ENCODE measurements around the gene RDH14. TPM values are rescaled to one million over a fixed set of nuclear protein-coding genes. Genes with fewer than 3 reads are reported as not detected.

RDH14 gene, protein sequence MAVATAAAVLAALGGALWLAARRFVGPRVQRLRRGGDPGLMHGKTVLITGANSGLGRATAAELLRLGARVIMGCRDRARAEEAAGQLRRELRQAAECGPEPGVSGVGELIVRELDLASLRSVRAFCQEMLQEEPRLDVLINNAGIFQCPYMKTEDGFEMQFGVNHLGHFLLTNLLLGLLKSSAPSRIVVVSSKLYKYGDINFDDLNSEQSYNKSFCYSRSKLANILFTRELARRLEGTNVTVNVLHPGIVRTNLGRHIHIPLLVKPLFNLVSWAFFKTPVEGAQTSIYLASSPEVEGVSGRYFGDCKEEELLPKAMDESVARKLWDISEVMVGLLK
- polyA plus RNA-seq (2013, experiment 1 of 2) = 19.4 TPM
- polyA plus RNA-seq (2013, experiment 2 of 2) = 16.4 TPM

DNA sequence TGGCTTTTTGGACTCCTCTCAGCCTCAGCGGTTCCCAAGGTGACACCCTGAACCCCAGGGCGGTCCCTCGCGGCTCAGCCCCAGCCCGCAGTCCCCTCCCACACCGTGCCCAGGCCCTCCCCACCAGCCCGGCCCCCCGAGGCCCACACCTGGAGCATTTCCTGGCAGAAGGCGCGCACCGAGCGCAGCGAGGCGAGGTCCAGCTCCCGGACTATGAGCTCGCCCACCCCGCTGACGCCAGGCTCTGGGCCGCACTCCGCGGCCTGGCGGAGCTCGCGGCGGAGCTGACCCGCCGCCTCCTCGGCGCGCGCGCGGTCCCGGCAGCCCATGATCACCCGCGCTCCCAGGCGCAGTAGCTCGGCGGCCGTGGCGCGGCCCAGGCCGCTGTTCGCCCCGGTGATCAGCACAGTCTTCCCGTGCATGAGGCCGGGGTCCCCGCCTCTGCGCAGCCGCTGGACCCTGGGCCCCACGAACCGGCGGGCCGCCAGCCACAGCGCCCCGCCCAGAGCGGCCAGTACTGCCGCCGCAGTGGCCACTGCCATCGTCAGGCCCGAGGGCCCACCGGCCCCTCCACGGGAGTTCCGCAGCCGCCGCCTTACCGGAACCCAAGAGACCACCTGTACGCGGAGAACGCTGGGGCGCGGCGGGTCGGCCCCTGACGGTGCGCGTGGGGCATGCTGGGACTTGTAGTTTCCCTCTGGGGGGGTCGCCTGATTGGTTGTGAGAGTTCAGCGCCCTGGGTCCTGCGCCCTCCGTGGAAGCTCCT lies at the start of gene RDH14:
Gene RDH14 (minus strand): TSS at position 623 of the 766 bp plus-strand sequence. CDS start 81 bp downstream, at position 542.
- WGBS, 2 experiments (ENCODE audit: insufficient coverage in 2 of 2) = 0 to 1% methylated on average over 44 to 77 of the region's 81 CpGs
- peaks cover 7% of the 10 kb centered on the region for H3K4me1 ChIP-seq (ENCODE audit: control insufficient read depth, insufficient read depth, low read length, poor library complexity, severe bottlenecking)
- H3K36me3 ChIP-seq (ENCODE audit: control insufficient read depth, insufficient read depth, low read length) = peaks cover 13% of the 10 kb centered on the region
- peak within 1 kb of the TSS; percentile 69 for H3K4me3 ChIP-seq (ENCODE audit: extremely low read depth, insufficient read depth, low read length, poor library complexity, severe bottlenecking)
- peaks cover 3% of the 10 kb centered on the region for H3K9me3 ChIP-seq (ENCODE audit: control insufficient read depth, low read length)
- H3K27ac ChIP-seq (ENCODE audit: low read depth, low read length, severe bottlenecking) = peak within 1 kb of the TSS; percentile 72

DNA sequence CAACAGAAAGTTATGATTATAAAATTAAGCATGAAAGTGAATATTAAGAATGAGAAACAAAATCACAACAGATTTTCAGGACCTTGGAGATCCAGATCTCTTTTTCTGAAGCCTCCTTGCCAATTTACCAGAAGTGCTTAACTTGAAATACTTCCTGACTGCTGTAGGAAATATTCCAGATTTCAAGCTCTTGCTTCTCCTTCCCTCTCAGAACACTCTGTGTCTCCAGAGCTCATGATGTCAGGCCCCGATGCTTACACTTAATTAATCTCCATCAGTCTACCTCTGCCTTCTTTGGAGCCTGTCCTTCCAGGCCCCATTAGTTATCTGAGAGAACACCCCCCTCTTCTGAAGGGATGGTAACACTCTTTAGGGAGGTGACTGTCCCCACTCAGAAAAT lies 49.6 kb upstream of the RDH14 start:
- H3K27ac ChIP-seq (ENCODE audit: low read depth, low read length, severe bottlenecking) = no peak overlapping the region
- no peaks in the 10 kb centered on the region for H3K36me3 ChIP-seq (ENCODE audit: control insufficient read depth, insufficient read depth, low read length)
- no peak overlapping the region for H3K4me3 ChIP-seq (ENCODE audit: extremely low read depth, insufficient read depth, low read length, poor library complexity, severe bottlenecking)
- H3K9me3 ChIP-seq (ENCODE audit: control insufficient read depth, low read length) = no peaks in the 10 kb centered on the region
- no CpG with 5 or more reads among the region's 1 CpG for WGBS, 2 experiments (ENCODE audit: insufficient coverage in 2 of 2)
- no peaks in the 10 kb centered on the region for H3K4me1 ChIP-seq (ENCODE audit: control insufficient read depth, insufficient read depth, low read length, poor library complexity, severe bottlenecking)

DNA sequence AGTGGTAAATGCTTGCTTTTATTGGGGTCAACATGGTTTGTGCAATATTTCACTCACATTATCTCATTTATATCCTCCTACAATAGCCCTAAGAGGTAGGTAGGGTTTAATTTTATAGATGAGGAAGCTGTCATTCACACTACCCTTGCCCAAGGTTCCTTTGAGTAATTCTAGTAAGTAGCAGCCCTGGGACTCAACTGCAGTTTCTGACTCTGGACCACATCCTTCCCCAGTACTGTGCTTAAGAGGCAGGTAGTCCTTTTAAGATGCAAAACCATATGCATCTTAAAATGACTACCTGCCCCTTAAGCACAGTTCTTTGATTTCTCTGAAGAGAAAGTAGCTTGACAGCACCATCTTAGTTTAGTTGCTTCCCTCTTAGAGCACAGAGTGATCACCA lies 44.7 kb upstream of the RDH14 start:
- H3K9me3 ChIP-seq (ENCODE audit: control insufficient read depth, low read length) = no peaks in the 10 kb centered on the region
- no peaks in the 10 kb centered on the region for H3K36me3 ChIP-seq (ENCODE audit: control insufficient read depth, insufficient read depth, low read length)
- H3K27ac ChIP-seq (ENCODE audit: low read depth, low read length, severe bottlenecking) = no peak overlapping the region
- H3K4me3 ChIP-seq (ENCODE audit: extremely low read depth, insufficient read depth, low read length, poor library complexity, severe bottlenecking) = no peak overlapping the region
- no peaks in the 10 kb centered on the region for H3K4me1 ChIP-seq (ENCODE audit: control insufficient read depth, insufficient read depth, low read length, poor library complexity, severe bottlenecking)

DNA sequence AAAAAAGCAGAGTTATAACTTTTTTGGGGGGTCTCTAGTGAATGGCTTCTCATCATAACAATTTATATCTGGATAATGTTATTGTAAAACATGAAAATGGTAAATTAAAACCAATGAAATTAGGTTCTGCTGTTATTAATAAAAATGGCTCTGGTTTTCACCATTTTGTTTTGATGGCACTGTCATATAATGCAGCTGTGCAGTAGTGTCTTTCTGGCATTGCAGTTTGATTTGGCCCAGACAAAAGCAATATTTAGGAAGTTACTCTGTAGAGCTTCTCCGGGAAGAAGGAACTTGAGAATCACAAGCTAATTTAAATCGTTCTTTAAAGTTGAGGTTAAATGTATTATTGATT lies 44.1 kb upstream of the RDH14 start:
- Histone ChIP-seq H3K36me3 (ENCODE audit: control insufficient read depth, insufficient read depth, low read length) (no peaks in the 10 kb centered on the region), H3K4me3 (ENCODE audit: extremely low read depth, insufficient read depth, low read length, poor library complexity, severe bottlenecking) (no peak overlapping the region), H3K4me1 (ENCODE audit: control insufficient read depth, insufficient read depth, low read length, poor library complexity, severe bottlenecking) (no peaks in the 10 kb centered on the region), H3K9me3 (ENCODE audit: control insufficient read depth, low read length) (no peaks in the 10 kb centered on the region), H3K27ac (ENCODE audit: low read depth, low read length, severe bottlenecking) (no peak overlapping the region)
- 92% methylated on average over 2 of the region's 2 CpGs; no CpG with 5 or more reads in 1 of the 2 experiments for WGBS, 2 experiments (ENCODE audit: insufficient coverage in 2 of 2)

DNA sequence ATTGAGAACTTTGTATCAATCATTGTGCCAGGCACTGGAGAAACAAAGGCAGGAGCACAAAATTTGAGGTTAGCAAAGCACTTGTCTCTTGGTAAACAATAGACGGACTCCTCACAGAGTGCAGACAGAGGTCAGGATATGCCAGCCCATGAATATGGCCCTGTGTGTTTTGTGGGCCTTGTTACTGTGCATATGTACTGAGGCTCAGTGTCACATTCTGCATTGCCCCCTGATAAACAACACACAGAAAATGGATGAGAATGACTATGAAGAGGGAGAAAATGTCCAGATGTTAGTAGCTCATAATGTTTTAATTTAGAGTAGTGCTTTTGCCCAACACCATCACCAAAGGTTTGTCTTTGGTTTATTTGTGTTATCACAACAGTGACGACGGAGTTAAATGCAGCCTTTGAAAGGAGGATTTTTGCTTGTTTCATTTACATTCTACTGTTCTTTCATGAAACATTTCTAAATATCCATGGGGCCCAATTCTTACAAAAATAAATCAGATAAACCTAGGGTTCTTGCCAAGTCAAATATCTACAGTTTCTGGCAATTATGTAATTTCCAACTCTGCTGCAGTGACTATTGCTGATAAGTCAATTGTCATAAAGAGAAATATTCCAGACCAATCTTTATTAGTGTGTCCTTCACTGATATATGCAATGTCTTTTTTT lies 43.5 kb upstream of the RDH14 start:
- H3K9me3 ChIP-seq (ENCODE audit: control insufficient read depth, low read length) = no peaks in the 10 kb centered on the region
- WGBS, 2 experiments (ENCODE audit: insufficient coverage in 2 of 2) = 75 to 100% methylated on average over 1 of the region's 3 CpGs
- H3K36me3 ChIP-seq (ENCODE audit: control insufficient read depth, insufficient read depth, low read length) = no peaks in the 10 kb centered on the region
- no peak overlapping the region for H3K27ac ChIP-seq (ENCODE audit: low read depth, low read length, severe bottlenecking)
- H3K4me3 ChIP-seq (ENCODE audit: extremely low read depth, insufficient read depth, low read length, poor library complexity, severe bottlenecking) = no peak overlapping the region
- H3K4me1 ChIP-seq (ENCODE audit: control insufficient read depth, insufficient read depth, low read length, poor library complexity, severe bottlenecking) = no peaks in the 10 kb centered on the region

DNA sequence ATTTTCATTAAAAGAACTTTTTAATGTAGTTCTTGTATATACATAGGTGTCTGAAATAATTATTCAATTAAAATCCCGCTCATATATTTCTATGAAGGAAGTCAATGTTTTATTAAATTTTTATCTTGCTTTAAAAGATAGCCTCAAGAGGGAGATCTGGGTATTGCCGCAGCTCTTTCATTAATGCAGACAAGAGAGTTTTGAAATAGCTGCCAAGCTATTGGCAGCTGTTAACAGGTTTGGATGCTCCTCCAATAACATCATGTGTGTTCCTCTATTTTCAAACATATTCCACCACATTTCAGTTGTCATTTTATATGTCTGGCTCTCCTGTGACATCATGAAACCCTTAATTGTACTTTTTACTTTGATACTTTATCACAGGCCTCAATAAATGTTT lies 41.8 kb upstream of the RDH14 start:
- H3K36me3 ChIP-seq (ENCODE audit: control insufficient read depth, insufficient read depth, low read length) = no peaks in the 10 kb centered on the region
- H3K27ac ChIP-seq (ENCODE audit: low read depth, low read length, severe bottlenecking) = no peak overlapping the region
- H3K4me1 ChIP-seq (ENCODE audit: control insufficient read depth, insufficient read depth, low read length, poor library complexity, severe bottlenecking) = no peaks in the 10 kb centered on the region
- no peak overlapping the region for H3K4me3 ChIP-seq (ENCODE audit: extremely low read depth, insufficient read depth, low read length, poor library complexity, severe bottlenecking)
- no peaks in the 10 kb centered on the region for H3K9me3 ChIP-seq (ENCODE audit: control insufficient read depth, low read length)
- WGBS, 2 experiments (ENCODE audit: insufficient coverage in 2 of 2) = 80 to 88% methylated on average over 1 of the region's 2 CpGs

DNA sequence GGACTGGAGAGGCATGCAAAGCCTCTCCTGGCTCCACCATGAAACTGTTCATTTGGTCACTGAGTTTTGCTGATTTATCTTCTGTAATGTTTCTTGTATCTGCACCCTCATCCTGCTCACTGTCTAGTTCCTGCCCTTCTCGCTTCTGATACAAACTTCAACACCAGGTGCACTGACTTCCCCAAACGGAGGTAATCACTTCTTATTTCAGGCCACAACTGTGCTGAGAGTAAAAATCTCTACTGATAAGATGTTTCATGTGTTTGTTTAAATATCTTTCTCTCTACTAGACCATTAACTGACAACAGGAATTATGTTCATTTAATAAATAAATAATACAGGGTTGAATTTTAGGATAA lies 39.8 kb upstream of the RDH14 start:
- no peaks in the 10 kb centered on the region for H3K4me1 ChIP-seq (ENCODE audit: control insufficient read depth, insufficient read depth, low read length, poor library complexity, severe bottlenecking)

DNA sequence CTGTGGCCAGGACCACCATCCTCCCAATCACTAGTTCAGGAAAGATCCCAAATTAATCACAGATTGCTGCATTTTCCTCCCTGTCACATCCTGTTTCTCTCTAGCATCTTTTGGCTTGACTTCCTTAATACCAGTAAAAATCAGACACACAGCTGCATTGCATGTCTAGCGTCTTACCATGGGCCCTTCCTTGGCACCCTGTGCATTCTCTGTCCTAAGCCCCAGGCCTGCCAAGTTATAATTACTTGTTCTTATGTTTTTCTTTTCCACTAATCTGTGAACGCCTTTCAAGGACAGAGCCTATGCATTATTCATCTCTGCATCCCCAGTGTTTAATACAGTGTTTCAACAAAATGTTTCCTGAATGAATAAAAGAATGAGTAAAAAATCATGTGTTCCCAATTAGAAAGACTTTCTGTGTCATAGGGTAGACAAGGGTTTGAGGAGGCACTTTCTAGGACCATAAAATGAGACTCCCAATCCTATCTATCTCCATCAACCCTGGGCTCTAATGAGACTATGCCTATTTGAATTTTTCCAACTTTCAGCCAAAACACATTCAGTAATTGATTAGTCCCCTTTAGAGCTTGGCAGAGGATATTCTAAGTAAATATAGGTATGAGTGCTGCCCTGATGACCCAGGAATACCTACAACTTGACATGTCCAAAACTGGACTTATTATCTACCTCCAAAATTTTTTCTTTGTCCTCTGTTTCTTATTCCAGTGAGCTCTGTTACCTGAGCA lies 39.2 kb upstream of the RDH14 start:
- Histone ChIP-seq H3K27ac (ENCODE audit: low read depth, low read length, severe bottlenecking) (no peak overlapping the region), H3K4me1 (ENCODE audit: control insufficient read depth, insufficient read depth, low read length, poor library complexity, severe bottlenecking) (no peaks in the 10 kb centered on the region), H3K4me3 (ENCODE audit: extremely low read depth, insufficient read depth, low read length, poor library complexity, severe bottlenecking) (no peak overlapping the region), H3K36me3 (ENCODE audit: control insufficient read depth, insufficient read depth, low read length) (no peaks in the 10 kb centered on the region), H3K9me3 (ENCODE audit: control insufficient read depth, low read length) (no peaks in the 10 kb centered on the region)
- 83 to 100% methylated on average over 1 of the region's 2 CpGs for WGBS, 2 experiments (ENCODE audit: insufficient coverage in 2 of 2)

More for the DNA sequence above, 39.8 kb upstream of the RDH14 start:
- 100% methylated on average over 1 of the region's 2 CpGs; no CpG with 5 or more reads in 1 of the 2 experiments for WGBS, 2 experiments (ENCODE audit: insufficient coverage in 2 of 2)
- H3K27ac ChIP-seq (ENCODE audit: low read depth, low read length, severe bottlenecking) = no peak overlapping the region
- no peaks in the 10 kb centered on the region for H3K36me3 ChIP-seq (ENCODE audit: control insufficient read depth, insufficient read depth, low read length)
- no peak overlapping the region for H3K4me3 ChIP-seq (ENCODE audit: extremely low read depth, insufficient read depth, low read length, poor library complexity, severe bottlenecking)
- no peaks in the 10 kb centered on the region for H3K9me3 ChIP-seq (ENCODE audit: control insufficient read depth, low read length)

DNA sequence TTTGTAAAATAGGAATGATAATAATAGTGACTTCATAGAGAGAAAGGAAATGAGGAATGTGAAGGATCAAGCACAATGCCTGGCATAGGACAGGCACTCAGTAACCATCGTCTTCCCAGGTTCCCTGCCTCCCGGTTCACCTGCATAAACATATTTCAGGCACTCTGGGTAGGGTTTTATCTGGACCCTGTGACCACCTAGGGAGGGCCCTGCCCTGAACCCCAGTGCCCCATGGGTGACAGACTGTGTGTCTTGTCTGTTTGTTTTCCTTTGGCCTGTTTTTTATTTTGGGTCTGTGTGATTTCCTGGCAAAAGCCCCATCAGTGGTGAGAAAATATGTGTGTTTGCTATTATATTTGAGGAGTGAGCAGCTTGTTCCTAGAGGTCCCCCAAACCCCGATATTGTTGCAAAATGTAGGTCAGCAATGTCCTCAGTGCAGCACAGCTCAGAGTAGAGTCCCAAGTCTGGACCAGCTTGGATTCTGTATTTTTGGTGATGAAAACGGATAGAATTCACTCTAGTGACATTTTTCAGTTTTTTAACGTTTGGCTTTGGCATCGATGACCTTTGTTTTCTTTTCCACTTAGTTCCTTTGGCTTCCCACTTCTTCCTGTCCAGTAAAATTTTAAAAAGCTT lies 38.5 kb upstream of the RDH14 start:
- no peak overlapping the region for H3K27ac ChIP-seq (ENCODE audit: low read depth, low read length, severe bottlenecking)
- no peak overlapping the region for H3K4me3 ChIP-seq (ENCODE audit: extremely low read depth, insufficient read depth, low read length, poor library complexity, severe bottlenecking)
- no peaks in the 10 kb centered on the region for H3K4me1 ChIP-seq (ENCODE audit: control insufficient read depth, insufficient read depth, low read length, poor library complexity, severe bottlenecking)
- H3K36me3 ChIP-seq (ENCODE audit: control insufficient read depth, insufficient read depth, low read length) = no peaks in the 10 kb centered on the region
- WGBS, 2 experiments (ENCODE audit: insufficient coverage in 2 of 2) = 80 to 97% methylated on average over 3 to 4 of the region's 6 CpGs
- H3K9me3 ChIP-seq (ENCODE audit: control insufficient read depth, low read length) = no peaks in the 10 kb centered on the region

DNA sequence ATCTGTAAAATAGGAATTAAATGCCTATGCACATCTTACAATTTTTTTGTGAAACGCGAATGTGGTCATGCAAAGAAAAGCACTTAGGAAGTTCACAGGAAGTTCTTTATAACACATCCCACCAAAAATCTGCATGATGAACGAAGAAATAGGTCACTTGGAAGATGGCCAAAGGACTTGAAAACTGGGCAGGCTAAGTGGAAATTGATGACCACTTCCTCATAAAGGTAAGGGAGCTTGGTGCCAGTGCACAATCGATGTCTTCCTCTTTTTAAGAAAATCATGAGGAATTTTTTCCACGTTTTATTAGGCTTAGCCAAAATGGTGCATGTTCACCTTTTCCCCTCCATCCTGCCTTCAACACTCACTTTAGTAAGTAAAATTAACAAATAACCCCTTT lies 37.2 kb upstream of the RDH14 start:
- Histone ChIP-seq H3K9me3 (ENCODE audit: control insufficient read depth, low read length) (no peaks in the 10 kb centered on the region), H3K4me3 (ENCODE audit: extremely low read depth, insufficient read depth, low read length, poor library complexity, severe bottlenecking) (no peak overlapping the region), H3K4me1 (ENCODE audit: control insufficient read depth, insufficient read depth, low read length, poor library complexity, severe bottlenecking) (no peaks in the 10 kb centered on the region), H3K27ac (ENCODE audit: low read depth, low read length, severe bottlenecking) (no peak overlapping the region), H3K36me3 (ENCODE audit: control insufficient read depth, insufficient read depth, low read length) (no peaks in the 10 kb centered on the region)
- WGBS, 2 experiments (ENCODE audit: insufficient coverage in 2 of 2) = 85 to 100% methylated on average over 1 to 2 of the region's 5 CpGs

Data from mesodermal cell (in vitro differentiated cells).